ENCODE measurements around the gene C5orf47.

The C5orf47 gene

GRCh38 chr5:173969167-173970049 is 19.6 kb upstream of the C5orf47 start:
- no peak overlapping the region for H3K4me3 ChIP-seq (ENCODE audit: control insufficient read depth, low read depth, low read length)
- no peak for DNase-seq (ENCODE audit: low read depth)
- no peak for TF ChIP-seq CTCF (IDR thresholded peaks at IDR 0.05; ENCODE audit: control insufficient read depth, insufficient read depth, low read depth, low read length, missing control alignments)

GRCh38 chr5:173970878-173971650 is 17.9 kb upstream of the C5orf47 start:
- DNase-seq (ENCODE audit: low read depth), result no peak
- no peak for TF ChIP-seq CTCF (IDR thresholded peaks at IDR 0.05; ENCODE audit: control insufficient read depth, insufficient read depth, low read depth, low read length, missing control alignments)
- H3K4me3 ChIP-seq (ENCODE audit: control insufficient read depth, low read depth, low read length), result no peak overlapping the region

DNA sequence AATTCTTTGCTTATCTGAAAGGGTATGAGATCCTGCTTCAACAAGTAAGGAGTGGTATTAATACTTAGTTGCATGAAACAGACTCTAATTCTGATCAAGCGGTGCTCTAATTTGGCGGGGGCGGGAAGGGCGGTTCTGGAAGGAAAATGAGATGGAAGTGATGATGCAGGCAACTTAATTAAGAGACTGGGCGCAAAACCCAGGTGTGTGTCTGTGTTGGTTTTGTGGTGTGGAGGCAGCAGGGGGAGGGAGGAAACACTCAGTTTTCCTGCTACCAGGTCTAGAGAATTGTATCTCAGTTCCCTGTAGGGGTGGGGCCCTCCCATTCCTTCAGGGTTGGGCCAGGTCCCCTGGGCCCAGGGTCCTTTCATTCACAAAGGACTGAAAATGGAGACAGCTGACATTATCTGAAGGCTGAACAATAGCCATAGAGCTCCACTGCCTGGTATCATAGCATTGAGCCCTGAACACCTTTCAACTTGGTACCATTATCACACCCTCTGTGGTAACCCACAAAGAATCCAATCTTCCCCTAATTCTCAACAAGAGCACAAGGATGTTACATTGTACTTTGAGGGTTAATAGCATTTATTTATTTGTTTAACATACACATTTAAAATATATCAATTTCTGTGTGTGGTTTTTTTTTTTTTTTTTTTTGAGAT is 17.2 kb upstream of the C5orf47 start:
- no peak overlapping the region for H3K4me3 ChIP-seq (ENCODE audit: control insufficient read depth, low read depth, low read length)
- DNase-seq (ENCODE audit: low read depth), result no peak
- no peak for TF ChIP-seq CTCF (IDR thresholded peaks at IDR 0.05; ENCODE audit: control insufficient read depth, insufficient read depth, low read depth, low read length, missing control alignments)

- H3K4me3 ChIP-seq (ENCODE audit: control insufficient read depth, low read depth, low read length), result peak overlapping the region; percentile 45
- DNase-seq (ENCODE audit: low read depth), result no peak
- TF ChIP-seq CTCF (IDR thresholded peaks at IDR 0.05; ENCODE audit: control insufficient read depth, insufficient read depth, low read depth, low read length, missing control alignments), result no peak
Observed at GRCh38 chr5:173972607-173972924, 16.4 kb upstream of the C5orf47 start.

DNA sequence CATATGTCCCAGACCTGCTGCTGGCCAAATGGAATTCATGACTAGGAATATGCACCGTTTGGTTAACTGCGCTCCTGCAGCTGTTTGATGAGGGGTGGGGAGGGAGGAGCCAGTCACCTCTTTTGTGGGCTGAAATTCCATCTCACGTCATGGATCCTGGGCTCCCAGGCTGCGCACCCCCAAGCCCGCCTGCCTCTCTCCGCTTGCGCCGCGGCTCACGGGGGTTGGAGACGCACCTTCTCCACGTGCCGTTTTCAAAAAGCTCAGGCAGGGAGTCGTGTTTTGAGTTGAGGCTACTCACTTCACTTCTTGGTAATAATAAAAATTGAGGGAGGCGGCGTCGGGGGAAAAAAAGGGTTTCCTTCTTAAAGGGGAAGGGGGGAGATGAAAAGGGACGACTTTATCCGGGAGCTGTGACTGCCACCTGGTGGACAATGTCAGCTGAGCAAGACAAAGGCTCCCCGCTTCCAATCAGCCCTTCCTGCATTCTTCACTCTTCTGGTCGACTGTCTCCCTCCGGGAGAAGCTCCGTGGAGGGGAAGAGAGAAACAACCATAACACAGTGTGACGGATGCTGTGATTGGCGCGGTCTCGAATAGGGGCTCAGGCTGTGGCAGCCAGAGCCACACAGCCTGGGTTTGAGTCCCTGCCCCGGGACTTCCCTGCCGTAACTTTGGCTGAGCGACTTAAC is 15.9 kb upstream of the C5orf47 start:
- TF ChIP-seq CTCF (IDR thresholded peaks at IDR 0.05; ENCODE audit: control insufficient read depth, insufficient read depth, low read depth, low read length, missing control alignments), result peak; percentile 83
- peak overlapping the region; percentile 45 for H3K4me3 ChIP-seq (ENCODE audit: control insufficient read depth, low read depth, low read length)
- peak; percentile 33 for DNase-seq (ENCODE audit: low read depth)

DNA sequence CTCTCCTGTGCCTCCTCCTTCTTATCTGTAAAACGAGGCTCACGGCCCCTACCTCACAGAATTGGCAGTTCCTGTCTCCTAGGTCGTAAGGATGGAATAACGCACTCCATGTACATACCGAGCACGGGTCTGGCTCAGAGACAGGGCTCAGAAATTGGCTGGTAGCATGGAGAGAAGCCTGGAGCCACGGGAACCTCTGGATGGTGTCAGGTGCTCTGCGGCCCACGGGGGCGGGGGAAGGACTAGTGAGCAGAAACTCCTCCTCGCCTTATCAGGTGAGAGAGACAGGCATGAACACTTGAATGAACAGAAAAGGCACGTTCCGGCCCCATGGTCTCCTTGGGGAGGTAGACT is 15.4 kb upstream of the C5orf47 start:
- H3K4me3 ChIP-seq (ENCODE audit: control insufficient read depth, low read depth, low read length), result peak overlapping the region; percentile 45
- DNase-seq (ENCODE audit: low read depth), result no peak
- no peak for TF ChIP-seq CTCF (IDR thresholded peaks at IDR 0.05; ENCODE audit: control insufficient read depth, insufficient read depth, low read depth, low read length, missing control alignments)
